Fibroblast of upper back skin (primary cell): Measurements from ENCODE around the gene ZG16.

Experiments
- DNase-seq: peaks from one replicate; pipeline ENCODE4 v3.0.0-alpha.2; 2013

Gene ZG16

GRCh38 chr16:29830774-29831173 lies 52.7 kb downstream of the ZG16 start:
- DNase-seq = no peak

DNA sequence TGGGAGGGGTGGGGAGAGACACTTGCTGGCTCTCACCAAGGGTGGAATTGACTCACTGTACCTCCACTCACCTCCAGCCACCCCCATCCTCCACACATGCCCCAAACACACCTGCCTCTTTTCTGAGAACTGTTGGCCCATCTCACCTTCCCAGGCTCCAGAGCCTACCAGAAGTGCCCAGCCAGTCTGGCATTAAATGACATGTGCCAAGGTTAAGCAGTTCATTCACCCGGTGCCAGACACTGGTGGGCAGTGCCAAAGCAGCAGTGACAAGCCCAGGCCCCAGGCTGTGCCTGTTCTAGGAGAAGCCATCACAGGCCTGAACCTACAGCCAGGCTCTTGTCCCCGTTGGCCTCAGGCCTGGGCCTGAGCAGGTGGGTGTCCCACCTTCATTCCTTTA lies 53.4 kb downstream of the ZG16 start:
- no peak for DNase-seq
